Measurements from ENCODE around the gene CYSLTR1.
"Not testable (repeated sequence)": the region's sequence is repeated elsewhere in the genome, so short reads cannot be mapped to it uniquely, and the experiment has no call there.

Gene CYSLTR1

DNA sequence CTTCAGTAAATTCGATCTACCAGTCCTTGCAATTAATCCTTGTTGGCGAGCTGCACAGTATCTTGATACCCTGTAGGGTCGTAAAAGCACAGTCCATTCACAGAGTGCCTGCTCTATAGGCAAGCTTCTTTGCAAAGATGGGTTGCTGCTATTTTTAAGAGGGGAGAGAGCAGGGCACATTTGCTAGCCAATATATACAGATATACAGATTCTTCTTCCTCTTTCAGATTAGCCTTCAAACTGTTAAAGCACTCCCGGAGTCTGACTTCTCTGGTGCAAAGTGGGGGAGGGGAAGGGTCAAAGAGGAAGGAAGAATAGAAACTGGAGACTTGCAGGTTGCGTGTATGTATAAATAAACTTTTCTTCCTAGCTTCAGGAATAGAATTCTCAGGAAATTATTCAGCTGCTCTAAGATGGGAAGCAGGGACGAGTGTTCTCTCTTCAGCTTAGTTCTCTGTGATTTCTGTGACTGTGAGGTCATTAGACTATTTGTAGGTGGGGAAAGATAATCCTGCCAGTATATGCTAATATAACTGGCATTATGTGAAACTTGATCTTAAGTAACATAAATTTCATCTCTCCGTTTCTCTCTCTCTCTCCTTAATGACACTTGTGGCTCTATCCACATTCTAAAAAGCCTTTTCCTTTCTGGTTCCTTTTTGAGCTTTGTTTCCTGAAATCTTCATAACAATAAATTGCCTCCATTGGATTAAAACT, at the start of gene CYSLTR1:
TSS of gene CYSLTR1 (minus strand) at position 242 of the 717 bp plus-strand sequence. CDS start 53,865 bp downstream, outside the sequence.
- intact Hi-C loops (cut with DNase I), result no loop called here
- DNase-seq, result peak in 2 of 42 donors; percentile 4 to 42

- intact Hi-C loops (cut with DNase I), result no loop called here
- DNase-seq, result no peak
Observed at GRCh38 chrX:78377186-78377585, 49.8 kb upstream of the CYSLTR1 start.

DNA sequence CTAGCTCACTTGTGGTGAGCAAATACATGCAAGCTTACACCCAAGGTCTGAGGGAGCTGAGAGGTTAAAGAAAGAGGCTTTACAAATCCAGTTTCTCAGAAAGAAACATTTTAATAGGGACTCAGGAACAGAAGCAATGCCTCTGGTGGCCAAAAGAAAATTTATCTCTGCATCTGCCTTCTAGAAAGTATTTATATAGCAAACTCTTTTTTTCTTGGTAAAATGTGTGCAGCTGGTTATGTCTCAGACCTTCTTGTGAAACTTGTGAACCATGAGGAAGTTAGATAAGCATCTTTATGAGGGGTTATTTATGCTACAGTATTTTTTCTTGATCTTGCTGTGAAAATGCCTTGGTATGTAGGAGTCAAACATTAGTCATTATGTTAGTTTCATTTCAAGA, 48.5 kb upstream of the CYSLTR1 start:
- DNase-seq, result no peak
- intact Hi-C loops (cut with DNase I), result no loop called here

GRCh38 chrX:78366576-78366975, 39.2 kb upstream of the CYSLTR1 start:
- intact Hi-C loops (cut with DNase I), result no loop called here
- no peak for DNase-seq

DNA sequence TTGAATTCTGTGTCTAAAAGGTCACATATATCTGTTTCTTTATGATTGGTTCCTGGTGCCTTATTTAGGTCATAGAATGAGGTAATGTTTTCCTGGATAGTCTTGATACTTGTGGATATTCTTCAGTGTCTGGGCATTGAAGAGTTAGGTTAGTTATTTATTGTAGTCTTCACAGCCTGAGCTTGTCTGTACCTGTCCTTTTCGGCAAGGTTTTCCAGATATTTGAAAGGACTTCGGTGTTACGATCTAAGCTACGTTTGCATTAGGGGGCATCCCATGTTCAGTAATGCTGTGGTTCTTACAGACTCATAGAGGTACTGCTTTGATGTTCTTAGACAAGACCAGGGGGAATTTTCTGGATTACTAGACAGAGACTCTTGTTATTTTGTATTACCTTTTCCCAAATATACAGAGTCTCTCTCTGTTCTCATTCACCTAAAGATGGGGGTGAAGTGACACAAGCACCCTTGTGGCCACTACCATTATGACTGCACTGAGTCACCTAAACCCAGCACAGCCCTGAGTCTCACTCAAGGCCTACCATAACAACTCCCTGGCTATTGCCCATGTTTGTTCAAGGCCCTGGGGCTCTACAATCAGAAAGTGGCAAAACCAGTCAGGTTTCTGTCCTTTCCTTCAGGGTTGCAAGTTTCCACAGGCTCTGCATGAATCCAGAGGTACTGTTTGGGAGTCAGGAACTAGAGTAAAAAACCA, 30.1 kb upstream of the CYSLTR1 start:
- intact Hi-C loops (cut with DNase I), result no loop called here
- no peak for DNase-seq

DNA sequence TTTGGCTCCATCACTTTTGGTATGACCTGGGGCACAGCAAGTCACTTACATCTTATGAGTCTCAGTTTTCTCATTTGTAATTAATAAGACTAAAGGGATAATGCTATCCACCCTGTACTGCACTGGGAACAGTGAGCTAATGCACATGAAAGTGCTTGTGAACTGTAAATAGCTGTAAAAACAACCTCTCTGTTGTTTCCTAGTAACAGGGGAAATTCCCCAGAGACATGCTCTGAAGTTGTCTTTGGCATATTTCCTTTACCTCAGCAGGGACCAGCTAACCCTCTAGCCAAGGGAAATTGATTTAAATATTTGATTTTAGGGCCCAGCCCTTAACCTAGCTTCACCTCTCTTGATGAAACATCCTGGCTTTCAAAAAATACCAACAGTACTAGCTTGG, 6.1 kb upstream of the CYSLTR1 start:
- intact Hi-C loops (cut with DNase I), result no loop called here
- no peak for DNase-seq

- intact Hi-C loops (cut with DNase I), result no loop called here
- no peak for DNase-seq
Observed at GRCh38 chrX:78331708-78332107, 4.3 kb upstream of the CYSLTR1 start.

DNA sequence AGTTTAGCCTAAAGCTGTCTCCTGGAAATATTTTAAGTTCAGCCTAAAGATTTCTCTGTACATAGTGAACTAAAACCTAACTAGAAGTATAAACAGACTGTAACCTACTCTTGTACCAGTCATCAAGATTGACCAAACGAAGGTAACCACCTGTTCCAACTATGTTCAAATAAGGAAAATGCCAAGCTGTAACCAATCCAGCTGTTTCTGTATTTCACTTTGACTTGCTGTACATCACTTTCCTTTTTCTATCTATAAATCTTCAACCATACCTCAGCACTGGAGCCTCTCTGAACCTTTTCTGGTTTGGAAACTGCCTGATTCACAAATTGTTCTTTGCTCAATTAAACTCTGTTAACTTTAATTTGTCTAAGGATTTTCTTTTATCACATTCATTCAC, 3.1 kb upstream of the CYSLTR1 start:
- DNase-seq, result no peak
- intact Hi-C loops (cut with DNase I), result no loop called here

DNA sequence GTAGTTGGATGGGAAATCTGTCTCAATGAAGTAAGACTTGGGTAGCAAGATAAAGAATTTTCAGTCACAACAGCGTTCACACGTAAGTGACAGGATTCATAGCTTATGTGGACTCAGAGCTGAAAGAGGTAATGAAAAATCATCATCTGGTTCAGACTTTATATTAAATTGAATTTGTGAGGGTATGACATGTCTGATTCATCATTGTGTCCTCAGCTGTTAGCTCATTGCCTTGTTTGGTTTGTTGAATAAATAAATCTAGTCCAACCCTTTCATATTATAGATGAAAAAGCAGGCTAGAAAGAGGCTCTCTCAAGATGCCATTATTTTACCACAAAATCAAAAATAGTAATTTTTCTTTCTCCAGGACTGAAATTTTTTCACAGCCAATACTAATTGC, 2.7 kb upstream of the CYSLTR1 start:
- intact Hi-C loops (cut with DNase I), result no loop called here
- DNase-seq, result no peak

DNA sequence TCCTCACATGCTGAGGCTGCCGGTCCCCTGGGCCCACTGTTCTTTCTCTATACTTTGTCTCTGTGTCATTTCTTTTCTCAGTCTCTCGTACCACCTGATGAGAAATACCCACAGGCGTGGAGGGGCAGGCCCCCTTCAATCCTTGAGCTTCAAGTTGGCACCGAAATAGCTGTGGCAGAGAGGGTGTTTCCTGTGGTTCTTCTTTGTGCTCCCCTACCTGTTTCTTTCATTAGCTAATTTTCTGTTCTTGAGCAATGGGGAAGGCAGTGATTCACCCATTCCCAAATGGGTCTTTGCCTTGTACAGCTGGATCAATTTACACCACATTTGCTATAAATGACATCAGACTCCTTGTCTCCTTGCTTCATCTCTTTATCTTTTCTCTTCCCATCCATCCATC, 2.1 kb upstream of the CYSLTR1 start:
- no peak for DNase-seq
- intact Hi-C loops (cut with DNase I), result no loop called here

DNA sequence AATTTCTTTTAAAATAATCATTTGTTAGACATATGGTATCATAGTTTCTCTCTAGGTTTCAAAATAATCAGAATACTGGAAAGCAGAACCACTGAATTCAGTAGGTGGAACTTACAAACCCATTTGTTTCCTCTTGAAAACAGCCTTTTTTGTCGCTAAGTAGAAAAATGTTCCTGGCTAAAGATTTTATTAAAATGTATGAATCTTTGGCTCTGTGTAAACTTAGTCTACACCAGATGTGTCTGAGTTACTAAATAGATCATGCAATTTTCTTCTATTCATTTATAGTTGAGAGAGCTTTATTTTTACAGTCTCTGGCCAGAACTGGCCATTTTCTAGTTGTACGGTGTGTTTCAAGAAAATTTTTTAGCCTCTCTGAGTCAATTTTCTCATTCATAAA, 1.0 kb downstream of the CYSLTR1 start:
- intact Hi-C loops (cut with DNase I), result no loop called here

DNA sequence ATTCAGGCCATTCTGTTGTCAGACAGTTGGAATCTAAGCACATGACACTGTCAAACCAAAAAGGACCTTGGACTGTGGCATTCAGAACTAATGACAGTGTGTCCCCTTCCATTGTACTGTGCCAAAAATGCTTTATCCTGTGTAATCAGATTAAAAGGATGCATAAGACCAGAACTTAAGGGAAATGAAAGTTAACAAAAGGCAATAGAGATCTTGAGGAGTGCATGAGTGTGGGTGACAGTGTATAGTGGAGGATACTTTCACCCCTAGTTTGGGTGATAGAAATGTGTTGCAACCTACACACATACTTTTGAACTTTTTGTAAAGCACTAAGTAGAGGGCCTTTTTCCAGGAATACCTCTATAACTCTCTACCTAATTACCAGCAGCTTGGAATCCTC, 4.5 kb downstream of the CYSLTR1 start:
- intact Hi-C loops (cut with DNase I), result no loop called here

More for the DNA sequence above, 1.0 kb downstream of the CYSLTR1 start:
- DNase-seq, result no peak

GRCh38 chrX:78321809-78322208, 5.6 kb downstream of the CYSLTR1 start:
- intact Hi-C loops (cut with DNase I), result no loop called here
- DNase-seq, result peak in 18 of 42 donors; percentile 4 to 40 (median 18)

More for the DNA sequence above, 4.5 kb downstream of the CYSLTR1 start:
- DNase-seq, result no peak

- intact Hi-C loops (cut with DNase I), result no loop called here
- DNase-seq, result peak in 1 of 42 donors; percentile 21
Observed at GRCh38 chrX:78316265-78316664, 11.1 kb downstream of the CYSLTR1 start.

GRCh38 chrX:78315745-78316144, 11.7 kb downstream of the CYSLTR1 start:
- intact Hi-C loops (cut with DNase I), result no loop called here
- DNase-seq, result no peak

DNA sequence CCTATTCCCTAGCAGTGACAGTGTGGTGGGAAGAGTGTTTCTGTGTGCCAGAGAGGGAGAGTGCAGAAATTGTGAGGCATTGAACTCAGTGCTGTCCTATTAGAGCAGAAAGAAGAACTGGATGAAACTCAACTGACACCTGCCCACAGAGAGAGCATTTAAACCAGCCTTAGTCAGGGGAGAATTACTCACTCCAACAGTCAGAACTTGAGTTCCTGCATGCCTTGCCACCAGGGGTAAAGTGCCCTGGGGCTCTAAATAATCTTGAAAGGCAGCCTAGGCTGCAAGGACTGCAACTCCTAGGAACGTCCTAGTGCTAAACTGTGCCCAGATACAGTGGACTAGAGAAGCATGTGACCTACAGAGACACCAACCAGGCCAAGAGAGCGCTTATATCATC, 12.8 kb downstream of the CYSLTR1 start:
- intact Hi-C loops (cut with DNase I), result no loop called here
- peak in 5 of 42 donors; percentile 5 to 38 (median 17) for DNase-seq

DNA sequence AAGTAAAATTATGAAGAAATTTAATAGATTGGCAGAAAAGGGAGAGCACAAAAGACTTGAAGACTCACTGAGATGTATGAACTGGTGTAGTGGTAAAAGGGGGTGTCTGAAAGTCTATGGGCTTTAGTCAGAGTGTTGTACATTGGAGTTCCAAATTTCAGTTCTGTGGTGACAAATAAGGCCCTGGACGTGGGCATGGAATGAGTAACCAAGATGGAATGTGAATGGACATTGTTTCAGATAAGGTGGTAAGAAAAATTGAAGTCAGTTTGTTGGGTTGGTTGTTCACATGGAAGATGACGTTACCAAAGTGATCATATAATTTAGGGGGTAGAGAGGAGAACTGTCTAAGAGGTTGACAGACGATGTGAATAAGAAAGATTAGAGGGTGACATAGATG, 13.9 kb downstream of the CYSLTR1 start:
- intact Hi-C loops (cut with DNase I), result no loop called here
- no peak for DNase-seq

GRCh38 chrX:78307665-78308064, 19.7 kb downstream of the CYSLTR1 start:
- no peak for DNase-seq
- intact Hi-C loops (cut with DNase I), result no loop called here

GRCh38 chrX:78303086-78303485, 24.3 kb downstream of the CYSLTR1 start:
- intact Hi-C loops (cut with DNase I), result no loop called here
- peak in 12 of 42 donors; percentile 4 to 53 (median 17) for DNase-seq

GRCh38 chrX:78300933-78301332, 26.5 kb downstream of the CYSLTR1 start:
- intact Hi-C loops (cut with DNase I); DNase-seq: not testable (repeated sequence)

- DNase-seq, result no peak
- intact Hi-C loops (cut with DNase I), result no loop called here
Observed at GRCh38 chrX:78283511-78283910, 43.9 kb downstream of the CYSLTR1 start.

Measured in head of caudate nucleus (tissue), 42 donors.